Measurements from ENCODE around the gene IFT88.

Gene IFT88

GRCh38 chr13:20700288-20700687 is 133.3 kb downstream of the IFT88 start:
- Histone ChIP-seq H3K4me3 (ENCODE audit: low read length in 2 of 2) (no peak overlapping the region), H3K4me1 (ENCODE audit: control insufficient read depth in 2 of 2, insufficient read depth in 2 of 2, low read length in 2 of 2) (peaks cover 3 to 9% of the 10 kb centered on the region in 2 donors), H3K27ac (ENCODE audit: low read depth in 2 of 2, low read length in 2 of 2) (no peak overlapping the region), H3K9me3 (ENCODE audit: control insufficient read depth in 2 of 2, low read length in 2 of 2) (no peaks in the 10 kb centered on the region), H3K27me3 (ENCODE audit: control insufficient read depth in 2 of 2, insufficient read depth in 2 of 2, low read length in 2 of 2) (no peaks in the 10 kb centered on the region), H3K9ac (ENCODE audit: low read depth in 1 of 2, low read length in 2 of 2) (no peak overlapping the region), H3K36me3 (ENCODE audit: control insufficient read depth in 2 of 2, insufficient read depth in 2 of 2, low read length in 2 of 2) (no peaks in the 10 kb centered on the region)

GRCh38 chr13:20701461-20701860 is 134.5 kb downstream of the IFT88 start:
- H3K27ac ChIP-seq (ENCODE audit: low read depth in 2 of 2, low read length in 2 of 2): no peak overlapping the region
- no peak overlapping the region for H3K4me3 ChIP-seq (ENCODE audit: low read length in 2 of 2)
- no peaks in the 10 kb centered on the region for H3K27me3 ChIP-seq (ENCODE audit: control insufficient read depth in 2 of 2, insufficient read depth in 2 of 2, low read length in 2 of 2)
- H3K4me1 ChIP-seq (ENCODE audit: control insufficient read depth in 2 of 2, insufficient read depth in 2 of 2, low read length in 2 of 2): peaks cover 3 to 9% of the 10 kb centered on the region in 2 donors
- no peaks in the 10 kb centered on the region for H3K36me3 ChIP-seq (ENCODE audit: control insufficient read depth in 2 of 2, insufficient read depth in 2 of 2, low read length in 2 of 2)
- no peaks in the 10 kb centered on the region for H3K9me3 ChIP-seq (ENCODE audit: control insufficient read depth in 2 of 2, low read length in 2 of 2)
- no peak overlapping the region for H3K9ac ChIP-seq (ENCODE audit: low read depth in 1 of 2, low read length in 2 of 2)

- Histone ChIP-seq H3K9ac (ENCODE audit: low read depth in 1 of 2, low read length in 2 of 2) (peak overlapping the region; percentile 68 to 69), H3K4me1 (ENCODE audit: control insufficient read depth in 2 of 2, insufficient read depth in 2 of 2, low read length in 2 of 2) (peaks cover 3 to 9% of the 10 kb centered on the region in 2 donors), H3K27ac (ENCODE audit: low read depth in 2 of 2, low read length in 2 of 2) (no peak overlapping the region)
Observed at GRCh38 chr13:20702530-20702914, 135.6 kb downstream of the IFT88 start.

GRCh38 chr13:20702915-20703779 is 136.2 kb downstream of the IFT88 start, which contains the start of gene IL17D:
Gene IL17D (plus strand): TSS chr13:20703699. CDS start chr13:20704002, 303 bp downstream.
- Histone ChIP-seq H3K4me1 (ENCODE audit: control insufficient read depth in 2 of 2, insufficient read depth in 2 of 2, low read length in 2 of 2) (peaks cover 3 to 9% of the 10 kb centered on the region in 2 donors), H3K4me3 (ENCODE audit: low read length in 2 of 2) (peak within 1 kb of the TSS; percentile 59 to 79), H3K36me3 (ENCODE audit: control insufficient read depth in 2 of 2, insufficient read depth in 2 of 2, low read length in 2 of 2) (no peaks in the 10 kb centered on the region), H3K9ac (ENCODE audit: low read depth in 1 of 2, low read length in 2 of 2) (peak within 1 kb of the TSS; percentile 68 to 69), H3K9me3 (ENCODE audit: control insufficient read depth in 2 of 2, low read length in 2 of 2) (no peaks in the 10 kb centered on the region), H3K27ac (ENCODE audit: low read depth in 2 of 2, low read length in 2 of 2) (peak within 1 kb of the TSS in 1 of 2 donors; percentile 13), H3K27me3 (ENCODE audit: control insufficient read depth in 2 of 2, insufficient read depth in 2 of 2, low read length in 2 of 2) (no peaks in the 10 kb centered on the region)

More at GRCh38 chr13:20702530-20702914, 135.6 kb downstream of the IFT88 start:
- Histone ChIP-seq H3K36me3 (ENCODE audit: control insufficient read depth in 2 of 2, insufficient read depth in 2 of 2, low read length in 2 of 2) (no peaks in the 10 kb centered on the region), H3K27me3 (ENCODE audit: control insufficient read depth in 2 of 2, insufficient read depth in 2 of 2, low read length in 2 of 2) (no peaks in the 10 kb centered on the region), H3K9me3 (ENCODE audit: control insufficient read depth in 2 of 2, low read length in 2 of 2) (no peaks in the 10 kb centered on the region), H3K4me3 (ENCODE audit: low read length in 2 of 2) (peak overlapping the region; percentile 59 to 79)

- Histone ChIP-seq H3K36me3 (ENCODE audit: control insufficient read depth in 2 of 2, insufficient read depth in 2 of 2, low read length in 2 of 2) (no peaks in the 10 kb centered on the region), H3K27me3 (ENCODE audit: control insufficient read depth in 2 of 2, insufficient read depth in 2 of 2, low read length in 2 of 2) (no peaks in the 10 kb centered on the region), H3K27ac (ENCODE audit: low read depth in 2 of 2, low read length in 2 of 2) (no peak overlapping the region), H3K4me3 (ENCODE audit: low read length in 2 of 2) (peak overlapping the region; percentile 50 to 54), H3K9ac (ENCODE audit: low read depth in 1 of 2, low read length in 2 of 2) (no peak overlapping the region), H3K9me3 (ENCODE audit: control insufficient read depth in 2 of 2, low read length in 2 of 2) (no peaks in the 10 kb centered on the region), H3K4me1 (ENCODE audit: control insufficient read depth in 2 of 2, insufficient read depth in 2 of 2, low read length in 2 of 2) (peaks cover 3 to 9% of the 10 kb centered on the region in 2 donors)
Observed at GRCh38 chr13:20703780-20704458, 137.0 kb downstream of the IFT88 start.

- Histone ChIP-seq H3K9ac (ENCODE audit: low read depth in 1 of 2, low read length in 2 of 2) (no peak overlapping the region), H3K36me3 (ENCODE audit: control insufficient read depth in 2 of 2, insufficient read depth in 2 of 2, low read length in 2 of 2) (no peaks in the 10 kb centered on the region), H3K9me3 (ENCODE audit: control insufficient read depth in 2 of 2, low read length in 2 of 2) (no peaks in the 10 kb centered on the region), H3K27ac (ENCODE audit: low read depth in 2 of 2, low read length in 2 of 2) (no peak overlapping the region), H3K27me3 (ENCODE audit: control insufficient read depth in 2 of 2, insufficient read depth in 2 of 2, low read length in 2 of 2) (no peaks in the 10 kb centered on the region), H3K4me3 (ENCODE audit: low read length in 2 of 2) (peak overlapping the region; percentile 50 to 52), H3K4me1 (ENCODE audit: control insufficient read depth in 2 of 2, insufficient read depth in 2 of 2, low read length in 2 of 2) (peaks cover 3 to 9% of the 10 kb centered on the region in 2 donors)
Observed at GRCh38 chr13:20704459-20705069, 137.6 kb downstream of the IFT88 start.

- H3K9me3 ChIP-seq (ENCODE audit: control insufficient read depth in 2 of 2, low read length in 2 of 2): no peaks in the 10 kb centered on the region
- H3K4me3 ChIP-seq (ENCODE audit: low read length in 2 of 2): no peak overlapping the region
- H3K36me3 ChIP-seq (ENCODE audit: control insufficient read depth in 2 of 2, insufficient read depth in 2 of 2, low read length in 2 of 2): no peaks in the 10 kb centered on the region
- H3K27me3 ChIP-seq (ENCODE audit: control insufficient read depth in 2 of 2, insufficient read depth in 2 of 2, low read length in 2 of 2): no peaks in the 10 kb centered on the region
- peaks cover 3 to 9% of the 10 kb centered on the region in 2 donors for H3K4me1 ChIP-seq (ENCODE audit: control insufficient read depth in 2 of 2, insufficient read depth in 2 of 2, low read length in 2 of 2)
- no peak overlapping the region for H3K27ac ChIP-seq (ENCODE audit: low read depth in 2 of 2, low read length in 2 of 2)
- H3K9ac ChIP-seq (ENCODE audit: low read depth in 1 of 2, low read length in 2 of 2): no peak overlapping the region
Observed at GRCh38 chr13:20706661-20707060, 139.7 kb downstream of the IFT88 start.

GRCh38 chr13:20708216-20708615 is 141.3 kb downstream of the IFT88 start:
- no peaks in the 10 kb centered on the region for H3K9me3 ChIP-seq (ENCODE audit: control insufficient read depth in 2 of 2, low read length in 2 of 2)
- H3K9ac ChIP-seq (ENCODE audit: low read depth in 1 of 2, low read length in 2 of 2): no peak overlapping the region
- no peaks in the 10 kb centered on the region for H3K27me3 ChIP-seq (ENCODE audit: control insufficient read depth in 2 of 2, insufficient read depth in 2 of 2, low read length in 2 of 2)
- H3K36me3 ChIP-seq (ENCODE audit: control insufficient read depth in 2 of 2, insufficient read depth in 2 of 2, low read length in 2 of 2): no peaks in the 10 kb centered on the region
- H3K4me1 ChIP-seq (ENCODE audit: control insufficient read depth in 2 of 2, insufficient read depth in 2 of 2, low read length in 2 of 2): peaks cover 2% of the 10 kb centered on the region in 2 donors
- H3K4me3 ChIP-seq (ENCODE audit: low read length in 2 of 2): no peak overlapping the region
- no peak overlapping the region for H3K27ac ChIP-seq (ENCODE audit: low read depth in 2 of 2, low read length in 2 of 2)

- no peak overlapping the region for H3K4me3 ChIP-seq (ENCODE audit: low read length in 2 of 2)
- no peak overlapping the region for H3K27ac ChIP-seq (ENCODE audit: low read depth in 2 of 2, low read length in 2 of 2)
- no peak overlapping the region for H3K9ac ChIP-seq (ENCODE audit: low read depth in 1 of 2, low read length in 2 of 2)
- H3K4me1 ChIP-seq (ENCODE audit: control insufficient read depth in 2 of 2, insufficient read depth in 2 of 2, low read length in 2 of 2): peaks cover 2% of the 10 kb centered on the region in 2 donors
- H3K36me3 ChIP-seq (ENCODE audit: control insufficient read depth in 2 of 2, insufficient read depth in 2 of 2, low read length in 2 of 2): no peaks in the 10 kb centered on the region
- H3K9me3 ChIP-seq (ENCODE audit: control insufficient read depth in 2 of 2, low read length in 2 of 2): no peaks in the 10 kb centered on the region
- H3K27me3 ChIP-seq (ENCODE audit: control insufficient read depth in 2 of 2, insufficient read depth in 2 of 2, low read length in 2 of 2): no peaks in the 10 kb centered on the region
Observed at GRCh38 chr13:20709369-20709768, 142.4 kb downstream of the IFT88 start.

- Histone ChIP-seq H3K4me3 (ENCODE audit: low read length in 2 of 2) (no peak overlapping the region), H3K9me3 (ENCODE audit: control insufficient read depth in 2 of 2, low read length in 2 of 2) (no peaks in the 10 kb centered on the region), H3K27me3 (ENCODE audit: control insufficient read depth in 2 of 2, insufficient read depth in 2 of 2, low read length in 2 of 2) (no peaks in the 10 kb centered on the region), H3K4me1 (ENCODE audit: control insufficient read depth in 2 of 2, insufficient read depth in 2 of 2, low read length in 2 of 2) (peaks cover 0 to 2% of the 10 kb centered on the region in 2 donors), H3K36me3 (ENCODE audit: control insufficient read depth in 2 of 2, insufficient read depth in 2 of 2, low read length in 2 of 2) (no peaks in the 10 kb centered on the region), H3K27ac (ENCODE audit: low read depth in 2 of 2, low read length in 2 of 2) (no peak overlapping the region), H3K9ac (ENCODE audit: low read depth in 1 of 2, low read length in 2 of 2) (no peak overlapping the region)
Observed at GRCh38 chr13:20709782-20710181, 142.8 kb downstream of the IFT88 start.
